ENCODE measurements around the gene SLC43A3. TPM values are rescaled to one million over a fixed set of nuclear protein-coding genes. Genes with fewer than 3 reads are reported as not detected.
"Not testable (repeated sequence)": the region's sequence is repeated elsewhere in the genome, so short reads cannot be mapped to it uniquely, and the experiment has no call there.

SLC43A3 gene
- total RNA-seq, 4 donors from 2014 or later, result 26.6 to 90.4 (median 77.0) TPM

- DNase-seq (ENCODE audit: extremely low spot score), result no peak
- H3K36me3 ChIP-seq, result peaks cover 17 to 50% (median 37%) of the 10 kb centered on the region in 4 donors
- no peaks in the 10 kb centered on the region for H3K27me3 ChIP-seq
- no peaks in the 10 kb centered on the region for H3K9me3 ChIP-seq
- peaks cover 22 to 26% (median 24%) of the 10 kb centered on the region in 4 donors for H3K4me1 ChIP-seq
- H3K4me3 ChIP-seq, result no peak overlapping the region
- no peak for TF ChIP-seq EP300 (IDR thresholded peaks at IDR 0.05)
- no peak for TF ChIP-seq CTCF (IDR thresholded peaks at IDR 0.05)
- no peak for TF ChIP-seq POLR2AphosphoS5 (IDR thresholded peaks at IDR 0.05)
- no peak for TF ChIP-seq POLR2A (IDR thresholded peaks at IDR 0.05; ENCODE audit: low read depth)
- WGBS, result 82% methylated on average over 3 of the region's 4 CpGs
- intact Hi-C loops (cut with DNase I), result no loop called here
- no peak overlapping the region for H3K27ac ChIP-seq (replicated peaks in 1 of 4)
These were observed 21.6 kb downstream of the SLC43A3 start for GRCh38 chr11:57405271-57405860.

DNA sequence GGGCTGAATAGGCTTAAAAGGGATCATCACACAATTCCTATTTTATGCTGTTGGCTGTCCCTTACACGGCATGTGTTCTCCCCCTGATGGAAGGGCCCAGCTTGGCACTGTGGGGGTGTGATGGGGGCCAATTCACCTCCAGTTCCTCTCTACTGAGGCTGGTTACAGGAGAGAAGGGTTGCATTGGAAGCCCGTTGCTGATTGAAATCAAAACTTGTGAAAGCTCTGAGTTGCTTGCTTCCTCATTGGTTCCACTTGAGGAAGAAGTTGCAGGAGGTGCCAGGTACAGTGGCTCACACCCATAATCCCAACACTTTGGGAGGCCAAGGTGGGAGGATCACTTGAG, 23.1 kb downstream of the SLC43A3 start:
- intact Hi-C loops (cut with DNase I), result no loop called here
- Histone ChIP-seq H3K9me3 (no peaks in the 10 kb centered on the region), H3K4me3 (no peak overlapping the region), H3K27ac (replicated peaks in 1 of 4) (no peak overlapping the region), H3K27me3 (no peaks in the 10 kb centered on the region), H3K36me3 (peaks cover 4 to 34% (median 22%) of the 10 kb centered on the region in 4 donors), H3K4me1 (peaks cover 22 to 26% (median 24%) of the 10 kb centered on the region in 4 donors)
- no peak for DNase-seq (ENCODE audit: extremely low spot score)
- 87% methylated on average over 2 of the region's 2 CpGs for WGBS
- TF ChIP-seq POLR2AphosphoS5 (IDR thresholded peaks at IDR 0.05) (no peak), CTCF (IDR thresholded peaks at IDR 0.05) (no peak), EP300 (IDR thresholded peaks at IDR 0.05) (no peak), POLR2A (IDR thresholded peaks at IDR 0.05; ENCODE audit: low read depth) (no peak)

DNA sequence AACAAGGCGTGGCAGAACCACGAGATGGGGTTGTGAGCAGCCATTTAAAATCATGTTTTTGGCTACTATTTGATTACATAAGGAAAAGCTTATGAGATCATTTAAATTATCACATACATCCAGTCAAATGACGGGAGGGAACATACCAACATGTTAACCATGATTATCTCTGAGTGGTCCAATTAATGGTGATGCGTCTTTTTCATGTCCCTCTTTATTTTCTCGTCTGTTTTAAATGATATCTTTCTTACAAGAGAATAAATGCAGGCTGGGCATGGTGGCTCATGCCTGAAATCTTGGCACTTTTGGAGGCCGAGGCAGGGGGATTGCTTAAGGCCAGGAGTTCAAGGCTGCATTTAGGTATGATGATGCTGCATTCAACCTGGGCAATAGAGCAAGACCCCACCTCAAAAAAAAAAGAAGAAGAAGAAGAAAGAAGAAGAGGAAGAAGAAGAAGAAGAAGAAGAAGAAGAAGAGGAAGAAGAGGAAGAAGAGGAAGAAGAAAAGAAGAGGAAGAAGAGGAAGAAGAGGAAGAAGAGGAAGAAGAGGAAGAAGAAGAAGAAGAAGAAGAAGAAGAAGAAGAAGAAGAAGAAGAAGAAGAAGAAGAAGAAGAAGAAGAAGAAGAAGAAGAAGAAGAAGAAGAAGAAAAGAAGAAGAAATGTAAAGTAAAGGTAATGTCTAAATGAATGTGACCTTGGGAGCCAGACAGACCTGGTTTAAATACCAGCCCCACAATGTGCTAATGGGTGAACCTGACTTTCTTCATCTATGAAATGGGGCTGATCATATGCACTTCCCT, 23.7 kb downstream of the SLC43A3 start:
- Histone ChIP-seq H3K4me1 (peaks cover 22 to 26% (median 24%) of the 10 kb centered on the region in 4 donors), H3K36me3 (peaks cover 0 to 28% (median 16%) of the 10 kb centered on the region in 4 donors)
- H3K27me3 ChIP-seq; H3K4me3 ChIP-seq; H3K9me3 ChIP-seq; H3K27ac ChIP-seq (replicated peaks in 1 of 4); DNase-seq (ENCODE audit: extremely low spot score); intact Hi-C loops (cut with DNase I): not testable (repeated sequence)
- WGBS, result 80% methylated on average over 6 of the region's 6 CpGs

- Histone ChIP-seq H3K36me3 (peaks cover 0 to 20% (median 8%) of the 10 kb centered on the region in 4 donors), H3K4me3 (no peak overlapping the region), H3K27ac (replicated peaks in 1 of 4) (no peak overlapping the region), H3K4me1 (peaks cover 21 to 22% (median 21%) of the 10 kb centered on the region in 4 donors), H3K27me3 (no peaks in the 10 kb centered on the region), H3K9me3 (no peaks in the 10 kb centered on the region)
- TF ChIP-seq POLR2A (IDR thresholded peaks at IDR 0.05; ENCODE audit: low read depth) (no peak), CTCF (IDR thresholded peaks at IDR 0.05) (no peak), POLR2AphosphoS5 (IDR thresholded peaks at IDR 0.05) (no peak), EP300 (IDR thresholded peaks at IDR 0.05) (no peak)
- no peak for DNase-seq (ENCODE audit: extremely low spot score)
- intact Hi-C loops (cut with DNase I), result no loop called here
- 64% methylated on average over 6 of the region's 6 CpGs for whole genome bisulfite sequencing
These were observed 24.5 kb downstream of the SLC43A3 start for GRCh38 chr11:57402188-57403002.
